Measurements from ENCODE around the gene ANO1. TPM values are rescaled to one million over a fixed set of nuclear protein-coding genes. Genes with fewer than 3 reads are reported as not detected.

Gene ANO1
- total RNA-seq, 4 donors from 2014 or later, result 1.1 to 27.2 (median 4.2) TPM

DNA sequence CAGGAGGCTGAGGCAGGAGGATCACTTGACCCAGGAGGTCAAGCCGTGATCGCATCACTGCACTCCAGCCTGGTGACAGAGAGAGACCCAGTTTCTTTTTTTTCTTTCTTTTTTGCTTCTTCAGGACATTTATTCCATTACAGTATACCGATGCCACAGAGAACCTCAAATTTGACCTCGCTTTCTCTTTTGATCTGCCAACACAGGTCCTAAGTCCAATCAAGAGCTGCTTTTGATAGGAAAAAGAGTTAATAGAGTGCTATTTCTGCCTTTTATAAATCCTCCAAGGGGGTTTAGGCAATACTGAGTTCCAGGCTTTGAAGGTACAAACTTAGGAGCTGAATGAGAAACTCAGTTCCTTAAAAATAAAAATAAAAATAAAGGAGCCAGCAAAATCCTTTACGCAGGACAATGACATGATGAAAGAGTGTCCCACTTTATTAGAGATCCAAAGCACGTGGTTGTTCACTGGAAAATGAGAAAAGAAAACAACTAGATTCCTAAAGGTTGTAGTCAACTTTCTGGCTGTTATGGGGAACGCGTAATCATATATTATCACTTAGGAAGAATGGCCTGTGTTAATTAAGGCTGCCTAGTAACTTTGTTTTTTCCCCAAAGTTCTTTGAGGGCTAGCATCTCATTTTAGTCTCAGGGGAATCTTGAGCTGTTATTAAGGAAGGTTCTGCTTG is 152.2 kb downstream of the ANO1 start:
- no peak for DNase-seq
- Histone ChIP-seq H3K27me3 (no peaks in the 10 kb centered on the region), H3K36me3 (no peaks in the 10 kb centered on the region), H3K4me1 (peaks cover 0 to 15% (median 2%) of the 10 kb centered on the region in 4 donors), H3K27ac (no peak overlapping the region), H3K9me3 (no peaks in the 10 kb centered on the region), H3K4me3 (no peak overlapping the region)
- TF ChIP-seq, protein P1, sequence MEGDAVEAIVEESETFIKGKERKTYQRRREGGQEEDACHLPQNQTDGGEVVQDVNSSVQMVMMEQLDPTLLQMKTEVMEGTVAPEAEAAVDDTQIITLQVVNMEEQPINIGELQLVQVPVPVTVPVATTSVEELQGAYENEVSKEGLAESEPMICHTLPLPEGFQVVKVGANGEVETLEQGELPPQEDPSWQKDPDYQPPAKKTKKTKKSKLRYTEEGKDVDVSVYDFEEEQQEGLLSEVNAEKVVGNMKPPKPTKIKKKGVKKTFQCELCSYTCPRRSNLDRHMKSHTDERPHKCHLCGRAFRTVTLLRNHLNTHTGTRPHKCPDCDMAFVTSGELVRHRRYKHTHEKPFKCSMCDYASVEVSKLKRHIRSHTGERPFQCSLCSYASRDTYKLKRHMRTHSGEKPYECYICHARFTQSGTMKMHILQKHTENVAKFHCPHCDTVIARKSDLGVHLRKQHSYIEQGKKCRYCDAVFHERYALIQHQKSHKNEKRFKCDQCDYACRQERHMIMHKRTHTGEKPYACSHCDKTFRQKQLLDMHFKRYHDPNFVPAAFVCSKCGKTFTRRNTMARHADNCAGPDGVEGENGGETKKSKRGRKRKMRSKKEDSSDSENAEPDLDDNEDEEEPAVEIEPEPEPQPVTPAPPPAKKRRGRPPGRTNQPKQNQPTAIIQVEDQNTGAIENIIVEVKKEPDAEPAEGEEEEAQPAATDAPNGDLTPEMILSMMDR (IDR thresholded peaks at IDR 0.05), result no peak
- no peak for TF ChIP-seq POLR2A (IDR thresholded peaks at IDR 0.05)

DNA sequence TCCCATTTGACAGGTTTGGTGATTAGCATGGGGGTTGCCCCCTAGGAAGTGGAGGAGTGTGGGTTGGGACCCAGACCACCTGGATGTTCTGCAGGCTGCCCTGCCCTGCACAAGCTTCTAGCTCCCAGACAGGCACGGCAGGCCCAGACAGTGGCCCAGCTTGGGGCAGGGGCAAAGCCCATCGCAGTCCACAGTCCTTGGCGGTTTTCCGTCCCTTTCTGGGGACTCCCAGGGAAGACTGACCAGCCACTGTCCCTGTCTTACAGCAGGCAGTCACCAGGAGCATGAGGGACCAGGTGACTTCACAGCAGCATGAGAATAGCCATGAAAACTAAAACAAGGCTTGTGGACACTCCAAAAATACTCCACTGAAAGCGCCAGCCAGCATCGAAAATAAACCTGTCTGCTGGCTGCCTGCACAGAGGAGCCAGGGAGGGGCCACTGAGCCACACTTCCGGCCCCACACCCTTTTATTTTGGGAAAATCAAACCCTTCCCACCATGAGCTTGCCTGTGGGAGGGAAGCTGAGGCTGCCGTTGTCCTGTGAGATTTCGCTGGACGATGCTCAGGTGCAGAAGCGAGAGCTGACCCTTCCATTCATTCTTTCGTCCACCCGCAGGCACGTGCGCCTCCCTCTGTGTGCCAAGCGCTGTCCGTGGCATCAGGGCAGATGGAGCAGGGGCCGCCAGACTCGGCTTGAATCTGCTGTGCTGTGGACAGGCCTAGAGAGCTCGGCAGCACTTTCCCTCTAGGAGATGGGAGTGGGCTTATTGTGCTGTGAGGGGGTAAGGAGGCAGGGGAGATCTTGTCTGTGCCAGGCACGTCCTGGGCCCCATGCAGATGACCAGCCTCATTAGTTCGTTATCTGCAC is 153.0 kb downstream of the ANO1 start:
- Histone ChIP-seq H3K9me3 (no peaks in the 10 kb centered on the region), H3K4me1 (peaks cover 0 to 14% (median 2%) of the 10 kb centered on the region in 4 donors), H3K36me3 (no peaks in the 10 kb centered on the region), H3K27ac (no peak overlapping the region), H3K4me3 (no peak overlapping the region), H3K27me3 (no peaks in the 10 kb centered on the region)
- DNase-seq, result no peak
- TF ChIP-seq, protein P1 (IDR thresholded peaks at IDR 0.05), result no peak
- TF ChIP-seq POLR2A (IDR thresholded peaks at IDR 0.05), result no peak

DNA sequence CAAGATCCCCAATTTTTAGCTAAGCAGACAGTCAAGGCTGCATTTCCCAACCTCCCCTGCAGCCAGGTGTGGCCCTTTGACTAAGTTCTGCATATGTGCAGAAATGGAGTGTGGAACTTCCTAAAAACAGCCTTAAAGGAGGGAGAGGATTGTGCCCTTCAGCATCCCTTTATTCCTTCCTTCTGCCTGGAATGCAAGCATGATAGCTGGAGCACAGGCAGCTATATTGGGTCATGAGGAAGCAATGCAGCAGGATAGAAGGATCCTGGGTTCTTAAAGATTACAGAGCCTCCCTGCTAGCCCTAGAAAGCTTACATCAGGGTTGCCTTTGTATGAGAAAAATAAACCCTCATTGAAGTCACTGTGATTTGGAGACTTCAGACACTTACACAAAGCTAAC is 154.9 kb downstream of the ANO1 start:
- peak overlapping the region in 1 of 4 donors; percentile 21 for H3K27ac ChIP-seq
- no peaks in the 10 kb centered on the region for H3K9me3 ChIP-seq
- TF ChIP-seq, protein P1 (IDR thresholded peaks at IDR 0.05), result no peak
- TF ChIP-seq POLR2A (IDR thresholded peaks at IDR 0.05), result no peak

DNA sequence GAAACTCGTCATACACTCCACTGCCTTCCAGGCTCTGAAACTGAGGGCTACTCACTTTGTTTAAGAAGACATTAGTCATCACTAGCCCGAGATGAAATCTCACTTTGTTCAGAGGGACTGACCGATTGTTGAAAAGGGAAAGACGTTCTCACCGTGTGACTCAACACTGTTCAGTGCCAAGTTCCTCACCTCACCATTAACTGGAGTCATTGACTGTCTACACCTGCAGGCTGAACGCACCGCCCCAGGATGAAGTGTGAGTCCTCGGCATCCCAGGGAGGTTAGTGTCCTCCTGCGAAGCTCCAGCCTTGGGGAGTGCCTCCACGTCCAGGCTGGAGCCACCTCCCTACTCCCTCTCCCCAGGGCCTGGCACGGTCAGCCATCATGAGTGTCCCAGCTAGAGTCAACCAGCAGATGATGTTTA is 155.4 kb downstream of the ANO1 start:
- Histone ChIP-seq H3K4me1 (no peaks in the 10 kb centered on the region), H3K4me3 (no peak overlapping the region), H3K27ac (peak overlapping the region in 1 of 4 donors; percentile 55), H3K9me3 (no peaks in the 10 kb centered on the region), H3K36me3 (no peaks in the 10 kb centered on the region), H3K27me3 (no peaks in the 10 kb centered on the region)
- peak in 1 of 3 donors; percentile 78 for DNase-seq
- TF ChIP-seq, protein P1 (IDR thresholded peaks at IDR 0.05), result no peak
- no peak for TF ChIP-seq POLR2A (IDR thresholded peaks at IDR 0.05)

More for the DNA sequence above, 154.9 kb downstream of the ANO1 start:
- H3K36me3 ChIP-seq, result no peaks in the 10 kb centered on the region
- no peak for DNase-seq
- H3K4me3 ChIP-seq, result no peak overlapping the region
- H3K27me3 ChIP-seq, result no peaks in the 10 kb centered on the region
- H3K4me1 ChIP-seq, result no peaks in the 10 kb centered on the region

DNA sequence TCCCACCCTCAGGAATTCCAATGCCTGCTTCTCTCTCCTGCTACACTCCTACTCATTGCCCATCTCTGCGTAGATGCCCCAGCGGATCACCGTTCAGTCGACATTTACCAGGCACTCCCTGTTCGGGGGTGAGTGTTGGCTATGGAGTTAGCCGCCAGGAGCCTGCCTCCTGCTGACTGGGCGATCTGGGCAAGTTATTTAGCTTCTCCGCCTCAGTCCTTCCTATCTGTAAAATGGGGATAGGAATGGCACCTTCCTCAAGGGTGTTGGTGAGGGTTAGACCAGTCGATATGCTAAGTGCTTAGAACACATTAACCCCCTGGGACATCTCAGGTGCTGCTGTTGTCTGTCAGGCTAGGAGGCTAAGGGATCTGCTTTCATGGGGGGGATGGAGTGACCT is 155.8 kb downstream of the ANO1 start:
- no peak for TF ChIP-seq POLR2A (IDR thresholded peaks at IDR 0.05)
- TF ChIP-seq, protein P1 (IDR thresholded peaks at IDR 0.05), result no peak
- Histone ChIP-seq H3K4me1 (no peaks in the 10 kb centered on the region), H3K9me3 (no peaks in the 10 kb centered on the region), H3K36me3 (no peaks in the 10 kb centered on the region), H3K4me3 (no peak overlapping the region), H3K27ac (peak overlapping the region in 1 of 4 donors; percentile 55), H3K27me3 (no peaks in the 10 kb centered on the region)
- DNase-seq, result no peak

Small RNA genes within 50 kb of the gene (small RNA-seq; reads per million reads assigned to genes)
- gene RNU6-1175P, result 0 reads per million in 2 donors

Other genes starting within 250 kb of the ANO1 start
- 10 to 100 TPM in 3 of 4 donors, 1 to 10 TPM in 1; 9.9 to 33.6 (median 28.8) TPM for gene FADD, start 125.0 kb downstream of the ANO1 start, total RNA-seq
- gene PPFIA1, start 192.4 kb downstream of the ANO1 start, total RNA-seq, result 100 to 1,000 TPM in 1 of 4 donors, 10 to 100 TPM in 3; 45.5 to 111 (median 71.4) TPM

Measured in Peyer's patch (tissue), 4 donors.